Adipose tissue (tissue), 3 donors: ENCODE data around the gene PP2D1. TPM values are rescaled to one million over a fixed set of nuclear protein-coding genes. Genes with fewer than 3 reads are reported as not detected.

Experiments used
- H3K27ac ChIP-seq: one replicate; pipeline ENCODE4 v1.5.1; 2013; ENCODE audit warnings: low read depth, low read length
- WGBS, 3 donors: extraction: QIAGEN DNeasy Blood & Tissue Kit; methylation state at CpG; one replicate each; pipeline ENCODE4 v1.1.7; 2013; 5-methylcytosine and 5-hydroxymethylcytosine counted together
- polyA plus RNA-seq, 3 donors: library from polyadenylated mRNA; stranded (reverse); fragments of 200-250 nt; gene quantifications; one replicate each; pipeline ENCODE4 v1.2.3, GENCODE V29; 2013
- donor health status: healthy with polysubstance abuse.
- donor health status: Bipolar disorder and iron deficiency.
- donor health status: healthy.

Gene PP2D1
- polyA plus RNA-seq, 3 donors = not detected

- H3K27ac ChIP-seq = no peak overlapping the region
- WGBS, 3 donors = 82 to 93% (median 90%) methylated on average over 1 of the region's 1 CpG
These were observed 71.4 kb downstream of the PP2D1 start for GRCh38 chr3:19940643-19941042.

DNA sequence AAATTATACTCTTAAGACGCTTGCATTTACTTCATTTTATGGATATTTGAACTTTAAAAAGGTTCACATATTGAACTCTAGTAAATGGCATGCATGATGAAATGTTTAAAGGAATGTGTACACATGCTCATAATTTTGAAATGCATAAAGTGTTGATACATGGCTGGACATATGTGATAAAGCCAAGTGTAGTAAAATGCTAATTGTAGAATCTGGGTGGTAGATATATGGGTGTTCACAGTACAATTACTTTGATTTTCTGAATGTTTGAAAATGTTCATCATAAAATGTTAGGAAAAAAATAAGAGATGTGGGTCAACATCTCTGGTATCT, 73.8 kb downstream of the PP2D1 start:
- no peak overlapping the region for H3K27ac ChIP-seq
- WGBS, 3 donors = 47 to 88% (median 82%) methylated on average over 1 of the region's 1 CpG

DNA sequence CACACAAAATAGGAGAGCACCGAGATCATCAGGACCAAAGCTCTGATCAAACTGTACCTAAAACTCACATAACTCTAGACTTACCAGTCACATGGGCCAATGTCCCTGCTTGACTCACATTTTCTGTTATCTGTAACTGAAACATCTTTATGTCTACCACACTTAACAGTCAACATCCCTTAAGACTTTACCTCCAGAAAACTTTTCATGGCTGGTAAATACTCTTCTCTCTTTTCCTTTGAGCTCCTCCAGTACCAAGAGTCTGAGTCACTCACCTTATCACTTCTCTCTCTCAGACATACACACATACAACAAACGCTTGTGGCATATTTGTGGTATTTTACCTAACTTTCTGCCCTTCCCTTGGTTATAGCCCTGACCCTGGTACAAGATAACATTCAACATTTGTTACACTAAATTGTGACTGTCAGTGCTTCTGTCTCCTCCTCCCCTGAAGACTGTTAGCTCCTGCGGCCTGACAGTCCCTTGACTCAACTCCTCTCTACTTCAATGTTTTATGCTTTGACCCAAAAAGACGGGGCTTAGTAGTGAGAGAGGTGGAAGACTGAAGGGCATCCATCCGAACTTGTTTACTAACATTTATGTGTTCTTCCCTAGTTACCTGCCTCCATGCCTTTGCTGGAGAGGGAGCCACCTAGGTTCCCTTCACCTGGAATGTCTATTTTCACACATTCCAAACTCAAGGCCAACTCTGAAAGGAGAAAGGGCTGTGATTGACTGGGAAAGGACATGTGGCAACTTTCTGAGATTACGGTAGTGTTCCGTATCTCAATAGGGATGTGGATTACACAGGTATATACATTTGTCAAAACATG, 74.4 kb downstream of the PP2D1 start:
- 45 to 71% (median 69%) methylated on average over 7 of the region's 7 CpGs for WGBS, 3 donors

More for the DNA sequence above, 74.4 kb downstream of the PP2D1 start:
- no peak overlapping the region for H3K27ac ChIP-seq

Other genes with a start within 250 kb of the PP2D1 start
- gene EFHB, start 78.0 kb downstream of the PP2D1 start, polyA plus RNA-seq = 1 to 10 TPM in 1 of 3 donors, under 1 TPM in 2; 0.21 to 3.5 (median 0.41) TPM
- 10 to 100 TPM; 11.4 to 54.8 (median 27.6) TPM for gene RAB5A, start 65.2 kb downstream of the PP2D1 start, polyA plus RNA-seq
- gene KAT2B, start 28.2 kb upstream of the PP2D1 start, polyA plus RNA-seq = 10 to 100 TPM in 1 of 3 donors, 1 to 10 TPM in 2; 7.8 to 20.8 (median 10.0) TPM
- under 1 TPM; 0.06 to 0.45 (median 0.12) TPM for gene SGO1, start 173.9 kb upstream of the PP2D1 start, polyA plus RNA-seq